GM13977 (cell line): ENCODE results near the gene MYMX.

Experiments used
- DNase-seq: peaks from one replicate; pipeline ENCODE4 v3.0.0; 2012; ENCODE audit warnings: low spot score
- CTCF ChIP-seq: IDR thresholded peaks from 2 replicates; pipeline ENCODE4 v1.5.1; 2012; ENCODE audit warnings: mild to moderate bottlenecking, control low read depth; ENCODE audit not compliant: insufficient read depth; ENCODE audit errors: extremely low read depth, missing control alignments
- in situ Hi-C: fragments of 300-500 bp; cut with MboI; formaldehyde crosslinking; loops from one replicate; pipeline ENCODE4 v1.12.0; 2022; ENCODE audit warnings: low sequenced_read_pairs, low pct_unique_long_range_greater_than_20kb, mixed read lengths, inconsistent platforms; ENCODE audit not compliant: unreplicated experiment

MYMX gene

GRCh38 chr6:44251576-44252524, 35.1 kb downstream of the MYMX start:
- in situ Hi-C loops = no loop called here
- DNase-seq = no peak
- TF ChIP-seq CTCF = no peak

- TF ChIP-seq CTCF = peak; percentile 76
- in situ Hi-C loops = no loop called here
- DNase-seq = no peak
Measured at GRCh38 chr6:44253307-44254101, 36.8 kb downstream of the MYMX start.

GRCh38 chr6:44254191-44255104, 37.7 kb downstream of the MYMX start:
- in situ Hi-C loops = no loop called here
- no peak for DNase-seq
- TF ChIP-seq CTCF = no peak

- TF ChIP-seq CTCF = no peak
- DNase-seq = no peak
- in situ Hi-C loops = no loop called here
Measured at GRCh38 chr6:44255105-44255808, 38.5 kb downstream of the MYMX start.

- in situ Hi-C loops = no loop called here
- TF ChIP-seq CTCF = no peak
- DNase-seq = peak; percentile 43
Measured at GRCh38 chr6:44255871-44256774, 39.4 kb downstream of the MYMX start.
